IPS-20b (cell line): ENCODE data around the gene IL9.

Source experiments
- H3K27ac ChIP-seq: one replicate; pipeline ENCODE4 v1.5.1; 2013; ENCODE audit warnings: low read length
- H3K27me3 ChIP-seq: 2 replicates; pipeline ENCODE4 v1.6.1; 2013; ENCODE audit warnings: mild to moderate bottlenecking, low read length, inconsistent platforms; ENCODE audit not compliant: insufficient read depth
- H3K36me3 ChIP-seq: 2 replicates; pipeline ENCODE4 v1.6.1; 2013; ENCODE audit warnings: low read depth, mild to moderate bottlenecking, inconsistent platforms, low read length, moderate library complexity; ENCODE audit not compliant: insufficient read depth
- H3K4me1 ChIP-seq: 2 replicates; pipeline ENCODE4 v1.6.1; 2013; ENCODE audit warnings: mild to moderate bottlenecking, control low read depth, inconsistent platforms, low read length, moderate library complexity; ENCODE audit not compliant: insufficient read depth
- H3K4me3 ChIP-seq: 2 replicates; pipeline ENCODE4 v1.5.1; 2013; ENCODE audit warnings: mild to moderate bottlenecking, low read length, inconsistent platforms
- H3K9ac ChIP-seq: 2 replicates; pipeline ENCODE4 v1.6.1; 2013; ENCODE audit warnings: low read depth, mild to moderate bottlenecking, inconsistent platforms, low read length, moderate library complexity
- H3K9me3 ChIP-seq: 2 replicates; pipeline ENCODE4 v1.6.1; 2013; ENCODE audit warnings: mild to moderate bottlenecking, low read depth, low read length, inconsistent platforms; ENCODE audit not compliant: insufficient read depth

The IL9 gene

DNA sequence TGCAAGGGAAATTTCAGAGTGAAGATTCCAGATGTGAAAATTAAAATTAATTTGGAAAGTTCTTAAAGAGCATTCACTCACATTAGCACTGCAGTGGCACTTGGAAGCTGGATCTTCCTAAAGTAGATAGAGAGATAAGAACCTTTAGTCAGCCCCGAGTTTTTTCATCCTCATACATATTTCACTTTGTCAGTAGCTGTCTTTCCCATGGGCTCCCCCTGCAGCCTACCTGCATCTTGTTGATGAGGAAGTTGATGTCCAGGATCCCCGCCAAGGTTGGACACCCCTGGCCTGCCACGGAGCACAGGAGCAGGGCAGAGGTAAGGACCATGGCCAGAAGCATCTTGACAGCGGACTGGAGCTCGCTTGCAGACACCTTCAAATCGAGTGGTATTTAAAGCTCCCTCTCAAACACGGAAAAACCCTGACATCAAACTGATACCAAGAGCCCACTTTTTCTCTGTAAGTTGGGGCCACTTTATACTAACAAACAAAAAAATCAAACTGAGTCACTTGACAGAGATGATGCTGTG is at the start of gene IL9:
Gene IL9 (minus strand): TSS at position 368 of the 533 bp plus-strand sequence. CDS start 25 bp downstream, at position 343.
- H3K27ac ChIP-seq: no peak within 1 kb of the TSS
- H3K9ac ChIP-seq: no peak within 1 kb of the TSS
- H3K27me3 ChIP-seq: no peaks in the 10 kb centered on the region
- no peaks in the 10 kb centered on the region for H3K36me3 ChIP-seq
- no peaks in the 10 kb centered on the region for H3K9me3 ChIP-seq
- no peak within 1 kb of the TSS for H3K4me3 ChIP-seq
- H3K4me1 ChIP-seq: no peaks in the 10 kb centered on the region

DNA sequence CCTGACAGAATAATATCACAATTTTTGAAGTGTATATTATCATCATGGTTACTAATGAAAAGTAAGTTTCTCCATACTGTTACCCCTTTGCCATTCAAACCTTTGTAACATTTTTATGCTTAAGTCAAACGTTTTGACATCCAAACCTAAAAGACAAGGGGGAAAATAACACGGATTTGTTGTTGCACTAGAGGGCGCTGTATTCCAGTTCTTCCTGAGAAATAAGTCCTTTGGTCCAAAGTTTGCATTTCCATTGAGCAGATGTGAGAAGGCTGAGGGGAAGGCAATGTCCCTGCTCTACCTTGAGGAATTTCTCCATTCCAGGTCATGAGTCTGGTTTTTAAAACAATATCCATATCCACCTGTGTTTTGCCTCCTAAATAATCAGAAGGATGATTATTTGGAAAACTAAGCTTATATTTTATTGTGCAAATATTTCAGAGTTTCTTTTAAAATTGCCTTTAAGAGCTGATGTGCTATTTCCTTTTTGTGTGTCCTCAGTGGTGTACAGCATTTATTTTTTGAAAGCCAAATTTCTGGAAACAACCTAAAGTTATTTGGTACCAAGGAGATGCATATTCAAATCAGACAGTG is 49.4 kb upstream of the IL9 start:
- no peak overlapping the region for H3K4me3 ChIP-seq
- no peaks in the 10 kb centered on the region for H3K36me3 ChIP-seq
- no peaks in the 10 kb centered on the region for H3K4me1 ChIP-seq
- H3K27ac ChIP-seq: no peak overlapping the region
- H3K9ac ChIP-seq: no peak overlapping the region
- no peaks in the 10 kb centered on the region for H3K27me3 ChIP-seq
- H3K9me3 ChIP-seq: no peaks in the 10 kb centered on the region

DNA sequence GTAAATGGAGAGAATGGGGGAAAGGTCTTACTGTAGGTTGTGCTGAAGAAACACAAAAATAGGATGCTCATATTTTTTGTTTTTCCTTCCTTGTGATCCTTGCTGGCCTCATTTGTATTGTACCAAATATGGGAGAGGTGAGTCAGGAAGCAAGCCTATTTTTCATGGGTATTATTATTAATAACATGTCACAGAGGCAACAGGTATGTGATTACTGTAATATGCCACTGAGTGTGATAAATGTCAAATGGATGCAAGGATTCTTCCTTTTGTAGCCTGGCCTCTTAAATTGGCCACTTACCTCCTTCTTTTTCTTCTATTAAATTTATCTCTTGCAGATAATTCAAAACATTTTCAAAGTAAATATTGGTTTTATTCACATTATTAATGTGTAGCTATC is 48.9 kb upstream of the IL9 start:
- Histone ChIP-seq H3K4me1 (no peaks in the 10 kb centered on the region), H3K27ac (no peak overlapping the region), H3K9ac (no peak overlapping the region)

DNA sequence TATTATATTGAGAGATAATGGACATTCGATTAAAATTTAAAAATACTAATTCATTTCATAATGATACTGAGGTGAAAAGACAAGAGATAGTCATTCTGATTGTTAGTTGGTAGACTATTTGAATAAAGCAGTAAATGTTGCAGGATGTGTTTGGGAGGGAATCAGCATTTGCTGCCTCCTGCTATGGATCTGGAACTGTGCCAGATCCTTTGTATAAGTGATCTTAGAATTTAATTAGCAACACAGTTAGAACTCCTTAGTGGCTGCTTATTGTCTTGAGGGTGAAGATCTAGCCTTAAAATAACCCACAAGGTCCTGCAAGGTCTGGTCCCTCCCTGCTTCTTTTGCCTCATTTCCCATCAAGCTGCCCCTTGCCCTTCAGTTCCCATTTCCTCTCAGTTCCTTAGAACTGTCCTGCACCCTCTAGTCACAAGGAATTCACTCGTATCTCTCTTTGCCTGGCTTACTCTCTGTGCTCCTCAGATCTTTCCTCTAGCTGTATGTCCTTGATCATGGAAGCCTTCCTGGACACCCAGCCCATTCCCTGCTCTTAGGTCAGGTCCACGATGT is 46.6 kb upstream of the IL9 start:
- Histone ChIP-seq H3K9me3 (no peaks in the 10 kb centered on the region), H3K27ac (no peak overlapping the region)

More for the DNA sequence above, 48.9 kb upstream of the IL9 start:
- Histone ChIP-seq H3K9me3 (no peaks in the 10 kb centered on the region), H3K36me3 (no peaks in the 10 kb centered on the region), H3K27me3 (no peaks in the 10 kb centered on the region), H3K4me3 (no peak overlapping the region)

DNA sequence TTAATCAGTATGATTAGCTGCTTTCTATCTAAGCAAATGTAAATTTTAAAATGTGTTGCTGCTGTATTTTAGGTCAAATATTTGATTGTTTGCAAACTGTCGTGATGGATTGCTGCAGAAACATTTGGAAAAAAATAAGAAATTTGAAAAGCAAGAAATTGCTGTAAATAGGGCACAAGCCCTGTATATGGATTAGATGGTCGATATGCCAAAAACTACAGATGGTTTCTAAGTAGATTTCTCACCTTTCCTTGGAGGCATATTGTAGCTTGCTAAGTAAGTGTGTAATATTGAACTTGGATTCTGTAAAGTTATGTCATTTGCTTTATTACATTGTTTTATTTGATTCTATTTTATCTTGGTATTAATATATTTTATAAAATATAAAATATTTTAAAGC is 46.1 kb upstream of the IL9 start:
- no peak overlapping the region for H3K27ac ChIP-seq

More for the DNA sequence above, 46.6 kb upstream of the IL9 start:
- Histone ChIP-seq H3K27me3 (no peaks in the 10 kb centered on the region), H3K9ac (no peak overlapping the region), H3K4me3 (no peak overlapping the region), H3K4me1 (no peaks in the 10 kb centered on the region), H3K36me3 (no peaks in the 10 kb centered on the region)

DNA sequence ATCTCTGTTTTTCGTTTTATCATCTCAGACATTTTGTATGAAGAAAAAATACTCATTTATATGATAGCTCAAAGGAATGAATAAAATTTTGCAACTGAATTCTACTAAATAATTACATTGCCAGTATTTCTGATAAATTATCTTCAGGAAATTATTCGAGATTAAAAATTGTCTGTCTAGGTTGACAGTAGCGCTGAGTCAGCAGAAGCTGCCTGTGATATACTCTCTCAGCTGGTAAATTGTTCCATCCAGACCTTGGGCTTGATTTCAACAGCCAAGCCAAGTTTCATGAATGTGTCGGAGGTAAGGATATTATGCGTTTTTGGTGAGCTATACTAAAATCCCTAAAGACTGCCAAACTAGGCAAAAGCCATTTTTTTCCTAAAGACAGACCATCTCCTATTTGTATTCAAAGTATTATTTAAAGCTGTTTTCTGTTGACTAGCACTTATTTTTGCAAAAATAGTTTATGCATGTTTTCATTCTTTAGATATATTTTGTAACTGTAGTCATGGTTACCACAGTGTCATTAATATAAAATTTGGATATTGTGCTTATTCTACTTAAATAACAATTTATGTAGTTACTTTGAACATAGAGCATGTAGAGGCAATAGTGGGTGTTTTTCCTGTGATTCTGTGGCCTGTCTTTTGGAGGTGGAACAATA is 41.7 kb upstream of the IL9 start:
- Histone ChIP-seq H3K36me3 (no peaks in the 10 kb centered on the region), H3K27me3 (peaks cover 13% of the 10 kb centered on the region)

More for the DNA sequence above, 46.1 kb upstream of the IL9 start:
- Histone ChIP-seq H3K4me3 (no peak overlapping the region), H3K27me3 (no peaks in the 10 kb centered on the region), H3K36me3 (no peaks in the 10 kb centered on the region), H3K9me3 (no peaks in the 10 kb centered on the region), H3K4me1 (no peaks in the 10 kb centered on the region), H3K9ac (no peak overlapping the region)

DNA sequence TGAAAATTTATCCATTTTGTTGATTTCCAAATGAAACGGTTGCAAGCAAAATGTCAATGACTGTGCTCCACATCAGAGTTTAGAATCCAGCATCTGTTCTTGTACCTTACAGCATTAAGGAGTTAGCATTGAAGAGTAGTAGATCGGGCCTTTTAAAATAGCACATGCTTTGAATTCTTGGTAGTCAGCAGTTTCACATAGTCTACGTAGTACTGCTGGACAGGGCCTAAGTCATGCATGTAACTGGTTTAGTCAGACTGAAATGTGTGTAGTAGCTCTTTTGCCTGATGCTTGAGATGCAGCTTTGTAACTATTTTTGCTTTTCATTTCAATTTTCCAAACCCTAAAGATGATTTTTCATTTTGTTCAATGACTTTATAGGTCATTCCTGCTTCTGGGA is 39.3 kb upstream of the IL9 start:
- Histone ChIP-seq H3K27ac (no peak overlapping the region), H3K4me3 (no peak overlapping the region), H3K9ac (no peak overlapping the region), H3K9me3 (no peaks in the 10 kb centered on the region), H3K36me3 (no peaks in the 10 kb centered on the region), H3K4me1 (no peaks in the 10 kb centered on the region), H3K27me3 (peaks cover 37% of the 10 kb centered on the region)

More for the DNA sequence above, 41.7 kb upstream of the IL9 start:
- no peak overlapping the region for H3K27ac ChIP-seq
- no peak overlapping the region for H3K9ac ChIP-seq
- H3K9me3 ChIP-seq: no peaks in the 10 kb centered on the region
- H3K4me3 ChIP-seq: no peak overlapping the region
- no peaks in the 10 kb centered on the region for H3K4me1 ChIP-seq

DNA sequence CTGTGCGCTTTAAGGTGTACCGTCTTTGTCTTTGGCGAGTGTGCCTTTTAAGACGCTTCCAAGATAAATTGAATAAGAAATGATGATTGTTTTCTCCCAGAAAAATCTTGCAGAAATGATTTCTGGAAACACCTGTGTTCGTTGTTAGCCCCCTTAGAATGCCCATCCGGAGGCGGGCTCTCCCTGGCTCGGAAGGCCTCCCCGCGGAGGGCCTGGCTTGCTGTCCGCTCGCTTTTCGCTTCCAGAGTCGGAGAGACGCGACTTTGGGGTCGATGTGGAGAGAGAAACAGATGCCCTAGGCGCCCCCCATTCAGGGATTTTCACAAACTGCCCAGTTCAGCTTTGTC is 35.3 kb upstream of the IL9 start:
- H3K9me3 ChIP-seq: no peaks in the 10 kb centered on the region
- H3K36me3 ChIP-seq: no peaks in the 10 kb centered on the region
- H3K27me3 ChIP-seq: peaks cover 72% of the 10 kb centered on the region
- H3K9ac ChIP-seq: no peak overlapping the region
- no peaks in the 10 kb centered on the region for H3K4me1 ChIP-seq
- no peak overlapping the region for H3K27ac ChIP-seq
- peak overlapping the region; percentile 58 for H3K4me3 ChIP-seq

DNA sequence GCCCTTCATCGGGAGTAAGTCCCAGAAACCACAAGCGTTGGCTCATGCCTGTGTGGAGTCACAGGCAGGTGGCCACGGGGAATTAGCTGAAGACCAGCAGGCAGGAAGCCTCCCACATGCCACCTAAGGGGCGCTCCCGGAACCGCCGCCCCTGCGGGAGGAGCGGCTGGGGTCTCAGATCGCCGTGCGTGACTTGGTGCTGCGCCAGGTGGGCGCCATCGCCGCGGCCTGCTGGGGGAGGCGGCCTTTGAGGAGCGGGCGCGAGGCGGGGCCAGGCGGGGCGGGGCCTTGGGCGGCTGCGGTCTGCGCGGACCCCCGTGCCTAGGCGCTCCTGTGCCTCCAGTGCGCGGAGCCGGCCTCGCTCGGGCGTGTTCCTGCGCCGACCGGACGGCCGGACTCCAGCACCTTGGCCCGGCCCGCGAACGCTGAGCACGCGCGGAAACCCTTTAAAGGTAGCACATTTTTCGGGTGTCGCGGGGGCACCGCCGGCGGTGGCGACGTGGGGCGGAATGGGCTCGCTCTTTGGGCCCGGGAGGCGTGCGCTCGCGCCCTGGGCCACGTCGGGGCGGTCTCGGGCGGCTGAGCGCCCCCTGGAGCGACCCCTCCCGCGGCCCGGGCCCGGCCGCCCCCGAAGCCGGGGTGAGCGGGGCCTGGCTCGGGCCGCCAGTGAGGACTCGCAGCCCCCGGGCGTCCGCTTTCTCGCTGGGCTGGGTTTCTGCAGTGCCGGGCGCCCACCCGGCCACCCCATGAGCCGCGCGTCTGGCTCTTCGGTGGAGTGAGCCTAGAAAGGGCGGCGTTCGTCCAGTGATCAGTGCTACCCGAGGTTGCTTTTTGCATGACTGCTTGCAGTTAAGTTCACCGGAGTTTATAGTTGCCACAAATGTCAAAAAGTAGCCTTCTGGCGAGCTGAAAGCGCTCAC is 34.6 kb upstream of the IL9 start:
- no peaks in the 10 kb centered on the region for H3K9me3 ChIP-seq
- no peaks in the 10 kb centered on the region for H3K4me1 ChIP-seq
- 0 out of 2 replicates have a peak overlapping the region, but pooled peaks have one; percentile 11 for H3K9ac ChIP-seq
- H3K27me3 ChIP-seq: peaks cover 77% of the 10 kb centered on the region
- peak overlapping the region; percentile 58 for H3K4me3 ChIP-seq
- H3K27ac ChIP-seq: no peak overlapping the region
- no peaks in the 10 kb centered on the region for H3K36me3 ChIP-seq

DNA sequence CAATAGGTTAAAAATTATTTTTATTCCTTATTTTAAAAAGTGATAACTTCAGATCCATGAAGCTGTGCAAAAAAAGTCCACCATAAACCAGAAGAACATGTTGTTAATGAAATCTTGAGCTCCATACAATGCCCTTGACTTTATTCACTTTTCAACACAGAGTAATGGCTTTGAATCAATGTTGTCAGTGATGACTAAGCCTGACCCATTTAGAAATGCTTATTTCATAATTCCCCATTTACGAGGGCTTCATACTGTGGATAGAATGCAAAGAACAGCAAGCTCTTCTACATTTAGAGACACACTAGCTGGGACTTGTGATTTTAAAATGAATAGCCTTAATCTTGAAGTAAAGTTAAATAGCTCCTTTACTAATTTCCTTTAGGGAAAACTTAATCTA is 25.7 kb upstream of the IL9 start:
- H3K27ac ChIP-seq: no peak overlapping the region
- H3K9ac ChIP-seq: no peak overlapping the region
- no peaks in the 10 kb centered on the region for H3K9me3 ChIP-seq
- peaks cover 34% of the 10 kb centered on the region for H3K27me3 ChIP-seq
- no peaks in the 10 kb centered on the region for H3K4me1 ChIP-seq
- no peaks in the 10 kb centered on the region for H3K36me3 ChIP-seq
- no peak overlapping the region for H3K4me3 ChIP-seq

DNA sequence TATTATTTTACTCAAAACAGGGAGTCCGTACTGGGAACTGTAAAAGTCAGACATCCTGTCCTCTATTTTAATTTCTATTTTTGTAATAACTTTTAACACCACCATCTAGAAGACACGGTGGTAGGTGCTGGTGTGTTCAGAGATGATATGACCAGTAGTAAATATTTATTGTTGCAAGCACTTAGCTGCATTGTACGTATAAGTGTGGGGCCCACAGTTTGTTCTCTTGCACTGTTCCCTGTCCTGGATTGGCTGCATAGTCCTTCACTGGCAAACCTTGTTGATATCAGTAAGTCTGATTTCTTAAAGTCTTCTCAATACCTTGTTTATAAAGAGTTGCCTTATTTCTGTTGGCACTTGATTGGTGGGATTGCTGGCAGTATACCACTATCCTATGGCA is 24.6 kb upstream of the IL9 start:
- H3K4me1 ChIP-seq: no peaks in the 10 kb centered on the region
- H3K27me3 ChIP-seq: peaks cover 27% of the 10 kb centered on the region; the same call in 1 of the 2 replicates
- H3K9me3 ChIP-seq: no peaks in the 10 kb centered on the region
- no peak overlapping the region for H3K4me3 ChIP-seq
- no peak overlapping the region for H3K9ac ChIP-seq
- no peak overlapping the region for H3K27ac ChIP-seq
- no peaks in the 10 kb centered on the region for H3K36me3 ChIP-seq
